NCI-H1092 treated with DMSO at 0.1 percent for 48 hours (cell line): ENCODE data around the gene NRCAM.

Source experiments
- DNase-seq: peaks from one replicate; lab custom pipeline; 2025; lab: John Stamatoyannopoulos, UW

Gene NRCAM

DNA sequence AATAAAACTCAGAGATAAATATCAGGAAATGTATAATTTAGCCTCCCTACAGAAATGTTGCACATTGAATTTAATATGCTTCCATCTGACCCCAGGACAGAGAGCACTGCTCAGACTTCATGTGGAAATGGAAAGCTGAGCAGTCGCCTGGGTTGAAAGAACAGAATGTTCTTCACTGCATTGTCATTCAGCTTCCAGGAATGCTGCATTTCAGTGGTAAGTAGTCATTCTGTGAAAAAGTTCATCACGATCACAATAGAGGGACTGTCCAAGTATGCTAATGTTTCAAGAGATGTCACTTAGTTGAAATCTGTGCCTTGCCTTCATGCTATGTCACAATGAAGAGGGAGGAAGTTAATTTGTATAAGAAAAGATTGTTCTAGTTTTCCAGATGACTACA lies 147.3 kb downstream of the NRCAM start:
- no peak for DNase-seq

DNA sequence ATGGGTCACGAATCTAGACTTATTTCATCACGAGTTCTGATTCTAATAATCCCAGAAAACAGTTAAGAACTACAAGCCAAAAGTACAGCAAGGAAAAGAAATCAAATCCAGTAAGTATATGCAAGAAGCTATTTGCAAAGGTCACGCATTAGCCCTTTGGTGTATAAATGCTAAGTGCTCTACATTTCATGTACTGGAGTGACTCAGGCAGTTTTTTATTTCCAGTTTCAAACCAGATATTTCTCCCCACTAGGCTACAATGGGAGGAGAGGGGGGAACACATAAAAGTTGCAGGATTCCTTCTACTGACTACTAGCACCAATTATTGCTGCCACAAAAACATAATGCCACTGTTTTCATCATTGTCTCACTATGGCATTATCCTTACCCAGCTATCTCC lies 148.0 kb downstream of the NRCAM start:
- DNase-seq = no peak

DNA sequence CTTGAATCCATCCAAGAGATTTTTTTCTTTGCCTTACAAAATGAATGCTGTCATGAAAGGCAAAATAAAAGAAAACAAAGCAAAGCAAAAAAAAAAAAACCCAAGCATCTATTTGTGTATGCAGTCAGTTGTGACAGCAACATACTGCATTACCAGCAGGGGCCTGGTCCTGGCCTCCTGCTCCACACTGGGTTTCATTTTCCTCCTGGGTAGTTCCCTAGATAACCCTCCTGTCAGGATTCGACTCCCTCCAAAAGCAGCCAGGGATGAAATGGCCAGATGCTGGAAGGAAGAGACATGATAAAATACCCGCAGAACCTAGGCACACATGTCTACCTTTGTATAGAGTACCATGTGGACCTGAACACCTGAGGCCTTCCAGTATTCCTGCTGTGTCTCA lies 148.6 kb downstream of the NRCAM start:
- DNase-seq = no peak

DNA sequence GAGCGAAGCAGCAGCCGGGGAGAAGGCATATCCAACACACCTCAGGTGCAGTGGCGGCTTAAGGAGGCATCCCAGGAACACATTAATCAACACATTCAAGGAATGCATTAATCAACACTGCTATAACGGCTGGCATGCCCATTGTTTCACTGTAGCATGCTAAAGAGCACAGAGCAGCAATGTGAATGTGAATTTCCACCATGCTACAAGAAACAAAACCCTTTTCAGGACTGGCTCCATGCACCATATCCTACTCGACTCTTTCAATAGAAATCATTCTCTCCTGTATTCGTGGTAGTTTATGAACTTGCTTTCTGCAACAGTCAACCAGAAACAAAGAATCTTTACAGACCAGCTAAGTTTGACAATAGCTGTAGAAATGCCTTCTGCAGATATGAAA lies 149.0 kb downstream of the NRCAM start:
- no peak for DNase-seq

DNA sequence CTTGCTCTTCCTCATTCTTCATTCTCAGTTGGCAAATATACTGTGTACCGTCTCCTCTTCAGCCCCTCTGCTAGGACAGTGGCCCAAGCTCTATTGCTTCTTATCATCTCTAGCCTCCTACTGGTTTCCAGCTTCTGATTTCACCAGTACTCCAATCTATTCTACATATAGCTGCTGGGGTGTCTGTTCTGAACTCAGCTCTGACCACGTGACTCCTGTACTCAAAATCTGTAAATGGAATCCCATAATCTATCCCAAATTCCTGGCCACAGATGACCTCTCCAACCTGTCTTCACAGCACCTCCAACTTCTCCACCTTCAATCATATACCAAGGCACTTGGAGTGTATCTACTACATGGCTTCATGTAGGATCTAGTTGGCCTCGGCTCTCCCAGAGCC lies 152.9 kb downstream of the NRCAM start:
- no peak for DNase-seq

DNA sequence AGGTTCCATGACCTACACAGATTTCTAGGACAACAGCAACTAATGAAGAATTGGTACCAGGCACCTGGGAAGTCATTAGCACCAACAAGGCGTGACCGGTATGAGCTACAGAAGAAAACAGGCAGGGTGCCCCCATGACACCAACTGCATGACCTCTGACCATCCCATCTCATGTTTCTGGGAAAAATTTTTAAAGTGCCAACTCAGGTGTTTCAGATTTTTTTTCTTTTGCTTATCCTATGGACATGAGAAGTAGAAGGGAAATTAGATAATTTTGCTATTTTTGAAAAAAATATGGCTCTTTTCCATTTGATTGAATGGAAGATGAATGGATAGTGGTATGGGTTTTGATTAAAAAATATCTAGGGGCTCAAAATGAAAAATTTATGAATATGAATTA lies 154.8 kb downstream of the NRCAM start:
- no peak for DNase-seq

DNA sequence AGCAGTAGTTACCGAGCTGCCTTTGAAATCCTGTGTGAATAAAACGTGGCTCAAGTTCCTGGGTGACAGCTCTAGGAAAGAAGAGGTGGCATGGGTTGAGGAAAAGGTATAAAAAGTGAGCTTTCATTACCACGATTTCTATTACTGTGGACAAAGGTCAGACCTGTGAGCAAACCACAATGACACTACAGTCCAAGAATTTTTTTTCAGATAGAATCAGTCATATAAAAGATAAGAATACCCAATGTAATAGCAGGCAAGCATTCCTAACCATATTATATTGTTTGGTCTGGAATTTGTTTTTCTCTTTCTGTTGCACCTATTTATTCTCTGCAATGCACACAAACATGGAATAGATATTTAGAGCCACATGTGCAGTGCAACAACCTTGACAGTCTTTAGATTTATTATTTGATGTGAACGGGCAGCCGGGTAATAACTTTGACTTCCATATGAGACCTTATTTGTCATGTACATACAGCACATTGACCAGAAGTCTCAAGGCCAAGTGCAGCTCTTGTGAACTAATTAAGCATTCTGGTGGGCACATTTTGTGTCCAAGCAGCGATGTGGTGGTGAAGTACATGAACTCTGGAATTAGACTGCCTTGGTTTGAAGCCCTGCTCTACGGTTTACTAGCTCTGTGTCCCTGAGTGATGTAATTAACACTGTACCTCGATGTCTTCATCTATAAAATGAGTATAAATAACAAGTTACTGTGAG lies 156.8 kb downstream of the NRCAM start:
- DNase-seq = no peak

DNA sequence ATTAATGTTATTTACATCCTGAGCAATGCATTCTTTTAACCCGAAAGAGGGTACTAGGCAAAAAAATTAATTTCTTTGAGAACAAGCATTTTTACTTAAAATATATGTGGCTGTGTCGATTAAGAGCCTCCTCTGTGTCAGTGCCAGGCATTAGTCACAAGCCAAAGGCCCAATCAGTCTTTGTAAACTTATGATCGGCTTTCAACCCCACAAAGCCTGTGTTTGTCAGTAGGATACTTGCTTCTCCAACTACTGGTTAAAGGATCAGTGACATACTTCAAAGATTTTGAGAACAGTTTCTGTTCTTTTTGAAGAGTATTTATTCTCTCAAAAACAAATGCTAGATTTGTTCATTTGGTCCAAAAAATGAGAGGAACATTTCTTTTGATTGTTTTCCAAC lies 159.3 kb downstream of the NRCAM start:
- DNase-seq = no peak

DNA sequence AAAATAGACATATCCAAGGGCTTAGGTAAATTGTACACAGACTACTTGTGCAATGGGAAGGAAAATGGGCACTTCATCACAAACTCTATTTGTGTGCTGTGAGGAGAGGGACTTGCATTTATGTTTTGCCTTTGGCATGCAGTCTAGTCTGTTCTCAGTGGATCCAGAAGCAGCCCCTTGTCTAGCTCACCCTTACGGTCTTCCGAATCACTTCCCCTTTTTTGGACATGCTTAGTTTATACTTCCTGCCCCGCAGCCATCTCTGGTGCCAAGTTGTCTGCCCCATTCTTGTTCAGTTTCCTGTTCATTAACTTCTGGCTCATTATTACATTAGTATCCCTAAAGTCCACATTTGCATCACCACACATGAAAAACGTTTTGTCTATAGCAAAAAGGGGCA lies 161.6 kb downstream of the NRCAM start:
- no peak for DNase-seq

DNA sequence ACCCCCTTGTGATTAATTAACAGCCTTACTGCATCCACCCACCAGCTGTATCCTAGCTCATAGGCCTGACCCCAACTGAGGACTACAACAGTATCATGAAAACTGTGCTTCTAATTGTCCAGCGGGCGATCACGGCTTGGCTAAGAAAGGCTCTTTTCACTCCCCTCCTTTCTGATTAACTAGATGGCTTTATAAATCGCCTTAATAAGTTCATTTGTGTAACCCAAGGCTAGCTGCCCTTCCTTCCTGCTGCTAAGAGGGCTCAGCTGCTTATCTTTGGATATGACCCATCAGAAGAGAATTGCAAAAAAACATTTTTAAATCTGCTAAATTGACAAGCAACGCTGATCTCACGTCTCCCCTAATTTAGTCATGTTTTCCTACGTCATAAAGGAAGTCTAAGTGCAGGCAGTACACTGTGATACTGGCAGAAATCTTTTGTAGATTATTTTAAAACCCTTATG lies 163.1 kb downstream of the NRCAM start:
- no peak for DNase-seq

DNA sequence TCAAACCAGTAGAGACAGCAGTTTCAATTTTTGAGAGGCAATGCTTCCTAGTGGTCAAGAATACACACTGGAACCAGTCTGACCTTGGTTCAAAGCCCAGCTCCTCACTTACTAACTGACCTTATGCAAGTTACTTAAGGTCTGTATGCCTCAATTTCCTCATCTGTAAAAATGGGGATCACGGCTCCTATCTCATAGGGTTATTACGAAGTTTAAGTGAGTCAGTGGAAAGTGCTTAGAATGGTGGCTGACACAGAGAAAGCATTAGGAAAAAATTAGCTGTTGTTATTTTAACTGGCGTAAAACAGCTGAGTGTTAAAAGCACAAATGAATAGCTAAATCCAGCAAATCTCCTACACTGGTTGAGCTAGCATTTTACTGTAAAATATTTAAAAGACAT lies 163.7 kb downstream of the NRCAM start:
- no peak for DNase-seq

DNA sequence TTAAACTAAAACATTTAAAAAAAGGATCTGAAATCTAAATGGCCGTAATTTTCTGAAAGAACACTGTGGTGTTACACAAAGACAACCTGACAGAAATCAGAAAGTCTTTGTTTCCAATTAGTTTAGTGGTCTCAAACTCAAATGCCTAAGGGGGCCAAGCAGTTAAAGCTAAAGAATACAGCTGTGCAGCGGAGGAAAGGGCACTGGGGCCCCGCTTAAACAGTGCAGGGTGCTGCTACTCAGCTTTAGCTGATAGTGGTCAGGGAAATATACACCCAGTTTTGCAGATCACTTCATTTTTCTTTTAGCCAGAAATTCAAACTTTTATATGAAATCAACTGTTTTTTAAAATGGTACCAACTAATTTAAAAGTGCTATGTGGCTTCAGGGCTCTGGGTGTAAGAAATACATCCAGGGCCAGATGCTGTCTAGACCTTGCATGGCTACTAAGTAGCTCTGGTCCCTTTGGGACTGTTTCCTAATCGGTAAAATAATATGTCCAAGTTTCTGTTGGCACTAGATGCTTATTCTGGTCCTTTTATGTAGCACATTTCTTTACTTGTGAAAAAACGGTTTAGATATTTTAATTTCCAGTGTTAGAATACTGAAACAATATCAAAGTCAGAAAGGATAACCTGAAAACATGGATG lies 164.3 kb downstream of the NRCAM start:
- DNase-seq = no peak

DNA sequence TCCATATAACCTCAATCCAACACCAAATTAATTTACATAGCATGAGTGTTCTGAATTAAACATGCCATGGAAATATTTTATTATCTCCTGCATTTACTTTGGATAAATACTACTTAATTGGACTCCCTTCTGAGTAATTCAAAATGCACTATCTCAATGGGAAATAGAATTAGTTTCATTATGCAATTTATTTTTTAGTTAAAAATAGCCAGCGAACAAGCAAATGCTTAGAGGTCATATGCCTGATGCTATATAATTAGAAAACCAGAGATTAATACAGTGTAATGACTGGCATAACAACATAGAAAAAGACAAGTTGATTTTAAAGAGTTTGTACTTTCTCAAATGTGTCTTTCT lies 165.1 kb downstream of the NRCAM start:
- DNase-seq = no peak

DNA sequence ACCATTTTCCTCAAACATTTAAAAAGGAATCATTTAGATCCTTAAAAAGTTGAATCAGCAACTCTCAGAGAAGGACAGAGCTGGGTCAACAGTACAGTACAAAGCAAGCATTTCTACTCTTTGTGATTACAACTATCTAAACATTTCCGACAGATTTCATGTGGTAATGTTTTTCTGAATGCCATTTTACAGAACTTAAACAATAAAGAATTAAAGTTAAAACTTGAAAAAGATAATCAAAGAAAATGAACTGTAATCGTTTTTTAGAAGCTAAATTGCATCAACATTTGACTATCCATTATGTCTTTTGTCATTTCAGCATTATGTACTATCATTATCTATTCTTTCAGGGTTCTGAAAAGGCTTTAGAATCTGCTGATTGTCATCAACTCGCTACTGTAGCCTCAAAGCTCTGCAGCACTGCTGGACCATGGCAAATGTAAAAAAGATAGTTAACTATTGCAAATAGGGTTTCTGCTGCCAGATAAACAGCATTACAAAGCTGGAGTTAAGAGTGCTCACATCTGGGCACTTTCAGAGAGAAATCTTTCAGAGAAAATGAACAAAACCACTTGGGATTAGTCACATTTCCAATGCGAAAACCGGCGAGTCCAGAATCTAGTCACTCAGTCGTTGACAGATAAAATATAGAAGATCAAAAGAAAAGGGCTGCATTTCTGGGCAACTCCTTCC lies 165.6 kb downstream of the NRCAM start:
- DNase-seq = peak; percentile 17

DNA sequence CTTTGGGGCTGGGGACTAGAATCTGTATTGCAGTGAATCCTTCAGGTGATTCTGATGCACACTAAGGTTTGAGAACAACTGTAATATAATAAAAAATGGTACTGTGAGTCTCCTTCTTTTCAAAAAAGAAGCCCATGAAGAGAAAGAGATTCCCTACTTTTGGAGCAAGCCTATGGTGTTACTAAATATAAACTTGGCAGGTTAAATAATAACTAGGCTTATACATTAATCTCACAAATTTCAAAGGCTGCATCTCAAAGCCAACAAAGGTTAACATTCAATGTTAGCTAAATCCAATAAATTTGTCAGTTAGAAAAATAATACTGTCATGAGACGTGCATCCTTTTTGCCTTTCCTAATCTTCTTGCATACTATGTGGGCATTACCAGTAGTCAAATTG lies 166.4 kb downstream of the NRCAM start:
- no peak for DNase-seq

DNA sequence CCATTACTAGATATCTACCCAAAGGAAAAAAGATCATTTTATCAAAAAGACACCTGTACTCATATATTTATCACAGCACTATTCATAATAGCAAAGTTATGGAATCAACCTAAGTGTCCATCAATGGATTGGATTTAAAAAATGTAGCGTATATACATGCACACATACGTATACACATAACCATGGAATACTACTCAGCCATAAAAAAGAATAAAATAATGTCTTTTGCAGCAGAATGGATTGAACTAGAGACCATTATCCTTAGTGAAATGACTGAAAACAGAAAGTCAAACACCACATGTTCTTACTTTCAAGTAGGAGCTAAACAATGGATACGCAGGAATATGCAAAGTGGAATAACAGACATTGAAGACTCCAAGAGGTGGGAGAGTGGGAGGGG lies 168.4 kb downstream of the NRCAM start:
- DNase-seq = no peak

DNA sequence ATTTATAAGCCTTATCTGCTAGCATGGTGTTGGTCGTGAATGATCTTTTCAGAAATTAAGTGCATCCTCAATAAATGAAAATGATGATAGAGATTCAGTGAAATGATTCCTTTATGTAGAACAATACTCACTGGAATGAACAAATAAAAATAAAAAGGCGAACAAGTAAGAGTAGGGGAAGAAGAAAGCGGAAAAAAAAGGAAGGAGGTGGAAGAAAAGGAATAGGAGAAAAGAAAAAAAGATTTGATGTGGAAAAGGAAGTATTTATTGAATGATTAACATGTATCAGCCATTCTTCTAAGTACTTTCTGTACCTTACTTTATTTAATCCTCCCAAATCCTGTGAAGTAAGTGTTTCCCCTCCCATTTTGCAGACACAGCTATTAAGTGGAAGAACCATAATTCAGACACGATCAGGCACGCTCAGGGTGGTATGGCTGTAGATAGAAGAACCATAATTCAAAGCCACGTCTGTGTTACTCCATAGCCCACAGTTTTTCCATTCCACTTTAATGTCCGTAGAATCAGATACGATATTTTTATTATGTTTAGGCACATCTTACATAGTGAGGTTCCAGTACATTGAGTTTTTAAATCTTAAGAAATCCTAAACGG lies 169.8 kb downstream of the NRCAM start:
- DNase-seq = no peak

DNA sequence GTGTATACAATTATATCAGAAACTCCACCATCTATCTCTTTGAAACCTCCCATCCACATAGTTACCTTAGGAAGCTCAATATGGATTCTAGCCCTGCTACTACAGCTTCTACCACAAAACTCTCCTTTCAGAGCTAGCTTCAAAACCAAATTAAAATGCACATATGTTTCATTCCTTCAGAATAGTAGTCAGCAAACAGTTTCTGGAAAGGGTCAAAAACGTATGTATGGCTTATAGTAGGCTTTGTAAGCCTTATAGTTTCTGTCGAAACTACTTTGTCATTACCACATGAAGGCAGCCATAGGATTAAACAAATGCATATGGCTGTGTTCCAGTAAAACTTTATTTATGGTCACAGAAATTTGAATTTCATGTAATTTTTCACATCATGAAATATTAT lies 170.5 kb downstream of the NRCAM start:
- no peak for DNase-seq

DNA sequence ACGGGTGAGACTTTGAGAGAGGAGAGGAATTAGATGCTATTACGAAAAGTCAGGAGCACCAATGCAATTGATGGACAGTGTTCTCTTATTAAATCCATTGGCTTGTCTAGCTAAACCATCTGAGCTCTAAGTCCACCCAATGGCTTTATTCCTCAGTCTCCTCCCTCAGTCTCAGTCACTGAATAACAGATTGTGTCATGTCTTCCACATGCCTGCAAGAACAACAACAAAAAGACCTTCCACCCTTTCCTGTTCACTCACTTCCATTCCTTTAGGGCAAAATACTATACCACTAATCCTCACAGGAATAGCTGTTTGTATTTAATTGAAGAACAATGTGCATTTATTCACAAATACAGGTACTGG lies 171.2 kb downstream of the NRCAM start:
- DNase-seq = no peak

DNA sequence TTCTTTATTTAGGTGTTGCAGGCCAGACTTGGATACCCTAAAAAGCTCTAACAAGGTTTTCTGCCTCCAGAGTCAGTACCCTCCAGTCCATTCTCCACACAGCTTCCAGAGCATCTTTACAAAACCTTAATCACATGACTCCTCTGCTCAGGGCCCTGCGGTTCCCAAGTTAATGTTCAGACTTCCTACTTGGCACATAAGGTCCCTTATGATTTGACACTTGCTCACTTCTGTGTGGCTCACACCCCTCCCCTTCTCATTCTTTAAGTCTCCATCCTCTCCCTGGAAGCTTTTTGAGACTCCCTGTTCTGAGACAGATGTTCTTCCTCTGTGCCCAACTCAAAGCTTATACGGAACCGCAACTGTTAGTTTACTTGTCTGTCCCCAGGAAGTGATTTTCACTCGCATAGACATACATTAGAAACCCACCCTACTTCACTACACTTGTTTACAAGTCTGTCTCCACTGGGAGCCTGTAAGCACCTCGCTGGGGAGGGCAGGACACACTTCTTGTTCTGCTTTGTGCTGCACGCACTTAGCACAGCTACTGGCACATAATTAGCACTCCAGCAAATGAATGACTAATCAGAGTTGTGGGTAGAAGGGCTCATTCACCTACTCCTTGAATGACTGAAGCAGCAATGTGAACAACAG lies 171.8 kb downstream of the NRCAM start:
- DNase-seq = no peak

DNA sequence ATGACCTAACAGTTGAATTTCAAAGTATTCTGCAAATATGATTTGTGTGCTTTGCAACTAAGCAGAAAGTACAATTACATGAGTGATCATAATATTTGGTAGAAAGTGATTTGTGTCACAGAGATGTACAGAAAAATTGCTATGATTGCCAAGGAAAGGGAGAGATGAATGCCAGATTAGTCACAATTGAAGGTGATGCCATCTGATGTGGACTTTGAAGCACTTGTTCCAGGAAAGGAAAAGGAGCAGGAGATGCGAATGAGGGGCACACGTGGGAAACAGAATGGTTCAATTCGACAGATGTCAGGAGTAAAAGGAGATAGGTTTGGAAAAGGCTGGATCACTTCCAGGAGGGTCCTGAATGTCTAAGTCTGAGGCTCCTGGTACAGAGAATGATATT lies 173.0 kb downstream of the NRCAM start:
- no peak for DNase-seq

DNA sequence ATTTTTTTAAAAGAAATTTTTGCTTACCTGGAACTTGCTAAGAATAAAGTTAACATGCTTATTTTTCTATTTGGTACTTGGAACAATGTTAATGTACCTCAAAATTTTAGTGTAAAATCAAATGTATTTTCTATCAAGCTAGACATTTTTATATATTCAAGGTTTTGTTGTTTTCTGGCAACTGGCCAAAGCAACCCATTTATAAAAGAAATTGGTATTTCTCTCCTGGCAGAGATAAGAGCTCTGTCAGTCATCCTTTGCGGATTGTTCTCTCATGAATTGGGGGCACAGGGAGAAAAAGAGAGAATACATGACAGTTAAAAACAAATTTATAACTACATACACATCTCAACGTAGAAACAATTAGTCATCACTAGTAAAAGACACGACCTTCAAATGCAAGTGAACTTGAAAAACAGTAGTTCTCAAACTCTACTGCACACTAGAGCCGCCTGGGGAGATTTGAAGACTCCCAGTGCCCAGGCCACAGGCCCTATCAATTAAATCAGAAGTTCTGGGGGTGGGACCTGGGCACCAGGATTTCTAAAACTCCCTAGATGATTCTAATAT lies 173.7 kb downstream of the NRCAM start:
- DNase-seq = peak; percentile 47
